Measurements from ENCODE around the gene LRP1B. TPM values are rescaled to one million over a fixed set of nuclear protein-coding genes. Genes with fewer than 3 reads are reported as not detected.

The LRP1B gene
- total RNA-seq, 1 donor from 2014 or later = 0.25 TPM

- Mint-ChIP-seq H3K9me3 (ENCODE audit: low read depth) (no peaks in the 10 kb centered on the region), H3K4me1 (ENCODE audit: low read depth) (peaks cover 3% of the 10 kb centered on the region), H3K4me3 (ENCODE audit: unreplicated experiment) (no peak overlapping the region), H3K36me3 (ENCODE audit: low read depth) (no peaks in the 10 kb centered on the region), H3K27ac (ENCODE audit: unreplicated experiment) (no peak overlapping the region), H3K27me3 (ENCODE audit: low read depth) (no peaks in the 10 kb centered on the region)
- no peak for TF ChIP-seq CTCF (IDR thresholded peaks at IDR 0.05)
- DNase-seq (ENCODE audit: low spot score) = no peak
Observed at GRCh38 chr2:141280037-141280436, 850.8 kb downstream of the LRP1B start.

GRCh38 chr2:141271346-141271745 is 859.5 kb downstream of the LRP1B start:
- no peak overlapping the region for H3K4me3 Mint-ChIP-seq (ENCODE audit: unreplicated experiment)
- H3K36me3 Mint-ChIP-seq (ENCODE audit: low read depth) = peaks cover 3% of the 10 kb centered on the region
- DNase-seq (ENCODE audit: low spot score) = no peak
- H3K9me3 Mint-ChIP-seq (ENCODE audit: low read depth) = peaks cover 30% of the 10 kb centered on the region
- H3K4me1 Mint-ChIP-seq (ENCODE audit: low read depth) = no peaks in the 10 kb centered on the region
- H3K27ac Mint-ChIP-seq (ENCODE audit: unreplicated experiment) = no peak overlapping the region
- no peak for TF ChIP-seq CTCF (IDR thresholded peaks at IDR 0.05)
- no peaks in the 10 kb centered on the region for H3K27me3 Mint-ChIP-seq (ENCODE audit: low read depth)

GRCh38 chr2:141264848-141265247 is 866.0 kb downstream of the LRP1B start:
- Mint-ChIP-seq H3K36me3 (ENCODE audit: low read depth) (no peaks in the 10 kb centered on the region), H3K9me3 (ENCODE audit: low read depth) (peaks cover 7% of the 10 kb centered on the region), H3K27me3 (ENCODE audit: low read depth) (no peaks in the 10 kb centered on the region), H3K27ac (ENCODE audit: unreplicated experiment) (no peak overlapping the region), H3K4me1 (ENCODE audit: low read depth) (no peaks in the 10 kb centered on the region), H3K4me3 (ENCODE audit: unreplicated experiment) (no peak overlapping the region)
- no peak for DNase-seq (ENCODE audit: low spot score)
- no peak for TF ChIP-seq CTCF (IDR thresholded peaks at IDR 0.05)

- Mint-ChIP-seq H3K4me1 (ENCODE audit: low read depth) (no peaks in the 10 kb centered on the region), H3K9me3 (ENCODE audit: low read depth) (peaks cover 3% of the 10 kb centered on the region), H3K27ac (ENCODE audit: unreplicated experiment) (no peak overlapping the region), H3K4me3 (ENCODE audit: unreplicated experiment) (no peak overlapping the region), H3K27me3 (ENCODE audit: low read depth) (no peaks in the 10 kb centered on the region), H3K36me3 (ENCODE audit: low read depth) (no peaks in the 10 kb centered on the region)
- no peak for DNase-seq (ENCODE audit: low spot score)
- no peak for TF ChIP-seq CTCF (IDR thresholded peaks at IDR 0.05)
Observed at GRCh38 chr2:141260911-141261310, 869.9 kb downstream of the LRP1B start.

GRCh38 chr2:141259683-141260082 is 871.1 kb downstream of the LRP1B start:
- no peaks in the 10 kb centered on the region for H3K9me3 Mint-ChIP-seq (ENCODE audit: low read depth)

More at GRCh38 chr2:141259683-141260082, 871.1 kb downstream of the LRP1B start:
- DNase-seq (ENCODE audit: low spot score) = no peak
- no peaks in the 10 kb centered on the region for H3K4me1 Mint-ChIP-seq (ENCODE audit: low read depth)
- no peaks in the 10 kb centered on the region for H3K27me3 Mint-ChIP-seq (ENCODE audit: low read depth)
- H3K4me3 Mint-ChIP-seq (ENCODE audit: unreplicated experiment) = no peak overlapping the region
- H3K36me3 Mint-ChIP-seq (ENCODE audit: low read depth) = no peaks in the 10 kb centered on the region
- H3K27ac Mint-ChIP-seq (ENCODE audit: unreplicated experiment) = no peak overlapping the region
- no peak for TF ChIP-seq CTCF (IDR thresholded peaks at IDR 0.05)
